Ecto neural progenitor cell (in vitro differentiated cells): ENCODE data around the gene HNF1A.

Source experiments
- DNase-seq: peaks from one replicate; pipeline ENCODE4 v3.0.0-alpha.2; 2018; ENCODE audit warnings: low spot score

The HNF1A gene

DNA sequence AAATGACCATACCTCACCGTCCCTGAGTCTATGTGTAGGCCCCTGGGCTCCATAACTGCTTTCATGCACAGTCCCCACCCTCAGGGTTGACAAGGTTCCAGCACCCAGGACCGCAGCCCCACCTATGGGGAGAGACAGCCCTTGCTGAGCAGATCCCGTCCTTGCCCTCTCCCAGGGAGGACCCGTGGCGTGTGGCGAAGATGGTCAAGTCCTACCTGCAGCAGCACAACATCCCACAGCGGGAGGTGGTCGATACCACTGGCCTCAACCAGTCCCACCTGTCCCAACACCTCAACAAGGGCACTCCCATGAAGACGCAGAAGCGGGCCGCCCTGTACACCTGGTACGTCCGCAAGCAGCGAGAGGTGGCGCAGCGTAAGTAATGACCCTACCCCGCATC, 10.3 kb downstream of the HNF1A start:
- no peak for DNase-seq

DNA sequence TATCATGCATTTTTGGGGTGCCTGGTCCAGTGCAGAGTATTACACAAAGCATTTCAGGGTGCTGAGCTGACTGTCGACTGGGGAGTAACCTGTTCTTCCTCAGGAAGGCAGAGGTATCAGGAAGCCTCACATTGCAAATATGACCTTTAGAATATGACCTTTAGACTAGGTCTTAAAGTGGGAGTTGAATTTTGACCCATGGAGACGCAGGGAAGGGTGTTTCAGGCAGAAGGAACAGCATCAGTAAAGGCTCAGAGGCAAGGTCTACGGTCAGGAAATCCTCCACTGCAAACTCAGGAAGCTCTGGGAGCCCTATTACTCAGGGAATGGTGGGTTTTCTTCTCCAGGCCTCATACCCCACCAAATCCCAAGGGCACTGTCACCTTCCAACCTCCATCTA, 11.3 kb downstream of the HNF1A start:
- no peak for DNase-seq

DNA sequence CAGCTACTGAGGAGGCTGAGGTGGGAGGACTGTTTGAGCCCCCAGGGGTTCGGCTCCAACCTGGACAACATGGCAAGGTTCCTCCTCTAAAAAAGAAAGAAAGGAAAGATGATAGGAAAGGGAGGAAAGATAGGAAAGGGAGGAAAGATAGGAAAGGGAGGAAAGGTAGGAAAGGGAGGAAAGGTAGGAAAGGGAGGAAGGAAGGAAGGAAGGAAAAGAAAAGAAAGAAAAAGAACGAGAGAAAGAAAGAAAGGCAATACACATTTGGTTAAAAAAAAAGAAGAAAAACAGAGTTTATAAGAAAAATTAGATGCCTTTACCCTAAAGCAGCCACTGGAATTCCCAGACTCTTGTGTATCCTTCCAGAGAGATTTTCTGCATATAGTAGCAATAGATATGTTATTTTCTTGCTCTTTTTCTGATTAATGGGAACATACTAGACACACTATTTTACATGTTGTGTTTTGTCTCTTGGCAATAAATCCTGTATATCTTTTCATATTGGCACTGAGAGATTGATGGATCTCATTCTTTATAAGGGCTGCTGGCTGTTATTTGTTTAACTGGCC, 12.2 kb downstream of the HNF1A start:
- DNase-seq: no peak

DNA sequence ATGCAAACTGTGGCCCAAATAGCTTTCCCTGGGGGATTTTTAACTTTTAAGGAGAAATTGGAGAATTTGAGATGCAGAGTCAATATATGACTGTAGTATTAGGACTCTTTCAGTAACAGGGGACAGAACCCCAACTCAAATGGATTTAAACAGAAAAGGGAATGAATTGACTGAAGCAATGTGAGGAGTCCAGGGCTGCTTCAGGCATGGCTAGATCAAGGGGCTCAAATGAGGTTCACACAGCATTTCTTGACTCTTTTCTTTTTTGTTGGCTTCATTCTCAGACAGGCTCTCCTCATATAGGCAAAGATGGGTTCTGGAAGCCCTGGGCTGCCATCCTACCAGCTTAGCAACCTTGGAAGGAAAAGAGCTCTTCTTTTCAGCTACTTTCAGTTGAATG, 13.6 kb downstream of the HNF1A start:
- DNase-seq: no peak

GRCh38 chr12:120992989-120993388, 14.6 kb downstream of the HNF1A start:
- DNase-seq: no peak

DNA sequence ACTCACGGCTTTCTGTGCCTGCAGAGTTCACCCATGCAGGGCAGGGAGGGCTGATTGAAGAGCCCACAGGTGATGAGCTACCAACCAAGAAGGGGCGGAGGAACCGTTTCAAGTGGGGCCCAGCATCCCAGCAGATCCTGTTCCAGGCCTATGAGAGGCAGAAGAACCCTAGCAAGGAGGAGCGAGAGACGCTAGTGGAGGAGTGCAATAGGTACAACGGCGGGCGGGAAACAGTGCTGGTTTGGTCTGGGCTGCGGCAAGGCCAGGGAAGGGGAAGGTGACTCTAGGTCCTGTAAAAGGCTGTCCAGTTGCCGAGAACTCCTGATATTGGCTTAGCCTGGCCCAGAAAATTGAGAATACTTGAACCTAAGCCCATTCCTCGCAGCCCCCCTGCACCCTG, 15.2 kb downstream of the HNF1A start:
- DNase-seq: no peak

- no peak for DNase-seq
Observed at GRCh38 chr12:120994059-120994458, 15.7 kb downstream of the HNF1A start.

- no peak for DNase-seq
Observed at GRCh38 chr12:120994589-120995337, 16.4 kb downstream of the HNF1A start.

GRCh38 chr12:120996133-120996746, 17.9 kb downstream of the HNF1A start:
- no peak for DNase-seq

DNA sequence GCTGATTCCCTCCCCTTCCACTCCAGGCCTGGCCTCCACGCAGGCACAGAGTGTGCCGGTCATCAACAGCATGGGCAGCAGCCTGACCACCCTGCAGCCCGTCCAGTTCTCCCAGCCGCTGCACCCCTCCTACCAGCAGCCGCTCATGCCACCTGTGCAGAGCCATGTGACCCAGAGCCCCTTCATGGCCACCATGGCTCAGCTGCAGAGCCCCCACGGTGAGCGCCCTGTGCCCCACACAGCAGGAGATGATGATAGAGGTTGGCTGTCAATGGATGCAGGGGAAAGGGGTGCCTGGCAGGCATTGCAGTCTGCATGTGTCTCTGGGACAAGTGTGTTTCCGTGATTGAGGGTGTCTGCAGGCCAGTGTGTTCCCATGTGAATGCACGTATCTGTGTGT, 19.1 kb downstream of the HNF1A start:
- no peak for DNase-seq

- no peak for DNase-seq
Observed at GRCh38 chr12:120998435-120998834, 20.1 kb downstream of the HNF1A start.

DNA sequence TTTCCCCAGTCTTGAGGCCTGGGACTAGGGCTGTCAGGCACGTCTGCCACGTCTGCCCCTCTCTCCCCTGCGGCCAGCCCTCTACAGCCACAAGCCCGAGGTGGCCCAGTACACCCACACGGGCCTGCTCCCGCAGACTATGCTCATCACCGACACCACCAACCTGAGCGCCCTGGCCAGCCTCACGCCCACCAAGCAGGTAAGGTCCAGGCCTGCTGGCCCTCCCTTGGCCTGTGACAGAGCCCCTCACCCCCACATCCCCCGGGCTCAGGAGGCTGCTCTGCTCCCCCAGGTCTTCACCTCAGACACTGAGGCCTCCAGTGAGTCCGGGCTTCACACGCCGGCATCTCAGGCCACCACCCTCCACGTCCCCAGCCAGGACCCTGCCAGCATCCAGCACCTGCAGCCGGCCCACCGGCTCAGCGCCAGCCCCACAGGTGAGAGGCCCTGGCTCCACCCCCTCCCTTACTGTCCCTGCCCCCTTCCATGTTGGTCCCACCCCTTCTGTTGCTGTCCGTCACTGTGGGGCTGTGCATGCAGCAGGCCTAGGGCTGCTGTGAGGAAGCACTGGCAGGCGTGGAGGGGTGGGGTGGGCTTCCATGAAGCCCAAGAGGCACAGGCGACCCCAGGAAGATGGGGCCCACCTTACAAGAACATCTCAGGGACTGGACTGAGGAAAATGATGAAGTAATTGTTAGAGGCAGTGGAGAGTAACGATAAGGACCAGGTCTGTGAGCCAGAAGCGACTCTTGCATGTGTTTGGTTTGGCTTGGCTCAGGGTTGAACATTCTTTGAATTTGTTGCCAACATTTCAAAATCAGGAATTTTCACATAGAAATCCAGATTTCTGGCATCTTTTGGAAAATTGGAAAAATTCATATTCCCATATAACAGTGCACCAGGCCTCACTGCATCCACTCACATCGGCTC, 21.1 kb downstream of the HNF1A start:
- no peak for DNase-seq

DNA sequence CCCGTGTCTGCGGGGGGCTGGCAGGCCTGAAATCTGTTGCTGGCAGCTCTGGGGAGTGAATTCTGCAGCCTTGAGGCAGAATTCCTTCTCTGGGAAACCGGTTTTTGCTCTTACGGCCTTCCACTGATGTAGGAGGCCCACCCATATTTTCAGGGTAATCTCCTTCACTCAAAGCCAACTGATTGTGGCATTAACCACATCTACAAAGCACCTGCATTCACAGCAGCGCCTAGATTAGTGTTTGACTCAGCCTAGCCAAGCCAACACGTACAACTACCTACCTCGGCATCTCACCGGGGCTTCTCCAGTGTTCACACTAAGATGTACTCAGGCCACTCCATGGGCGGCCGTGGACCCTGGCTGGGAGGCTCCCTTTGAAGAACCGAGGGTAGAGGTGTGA, 22.2 kb downstream of the HNF1A start:
- DNase-seq: no peak

GRCh38 chr12:121001060-121001459, 22.7 kb downstream of the HNF1A start:
- DNase-seq: no peak

DNA sequence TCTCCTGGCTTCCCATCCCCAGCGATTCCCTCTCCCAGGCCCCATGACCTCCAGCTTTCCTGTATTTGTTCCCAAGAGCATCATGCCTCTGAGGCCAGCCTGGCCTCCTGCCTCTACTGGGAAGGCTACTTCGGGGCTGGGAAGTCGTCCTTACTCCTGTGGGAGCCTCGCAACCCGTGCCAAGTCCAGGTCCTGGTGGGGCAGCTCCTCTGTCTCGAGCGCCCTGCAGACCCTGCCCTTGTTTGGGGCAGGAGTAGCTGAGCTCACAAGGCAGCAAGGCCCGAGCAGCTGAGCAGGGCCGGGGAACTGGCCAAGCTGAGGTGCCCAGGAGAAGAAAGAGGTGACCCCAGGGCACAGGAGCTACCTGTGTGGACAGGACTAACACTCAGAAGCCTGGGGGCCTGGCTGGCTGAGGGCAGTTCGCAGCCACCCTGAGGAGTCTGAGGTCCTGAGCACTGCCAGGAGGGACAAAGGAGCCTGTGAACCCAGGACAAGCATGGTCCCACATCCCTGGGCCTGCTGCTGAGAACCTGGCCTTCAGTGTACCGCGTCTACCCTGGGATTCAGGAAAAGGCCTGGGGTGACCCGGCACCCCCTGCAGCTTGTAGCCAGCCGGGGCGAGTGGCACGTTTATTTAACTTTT, 23.6 kb downstream of the HNF1A start:
- no peak for DNase-seq

- no peak for DNase-seq
Observed at GRCh38 chr12:121003650-121004049, 25.3 kb downstream of the HNF1A start.

GRCh38 chr12:121004253-121004815, 26.0 kb downstream of the HNF1A start:
- no peak for DNase-seq

DNA sequence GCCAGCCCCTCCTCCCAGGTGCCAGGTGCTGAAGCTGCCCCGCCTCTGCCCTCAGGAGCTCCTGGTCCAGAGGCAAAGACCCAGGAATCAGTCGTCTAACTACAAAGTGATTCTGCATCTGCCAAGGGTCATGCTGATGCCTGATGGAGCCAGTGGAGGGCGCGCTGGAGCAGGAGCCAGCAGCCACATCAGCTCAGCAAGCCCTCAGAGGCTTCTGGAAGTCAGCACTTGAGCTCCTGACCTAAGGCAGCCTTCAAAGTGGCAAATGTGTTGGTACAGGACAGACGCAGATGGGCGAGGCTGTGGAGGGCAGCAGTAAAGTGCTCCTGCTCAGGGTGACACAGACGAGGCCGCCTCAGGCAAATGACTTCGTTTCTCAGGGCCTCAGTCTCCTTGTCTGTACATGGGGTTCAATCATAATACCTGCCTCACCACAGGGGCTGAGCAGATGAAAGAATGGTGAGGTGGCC, 27.0 kb downstream of the HNF1A start:
- DNase-seq: peak; percentile 85

- no peak for DNase-seq
Observed at GRCh38 chr12:121008347-121009098, 30.2 kb downstream of the HNF1A start.

- no peak for DNase-seq
Observed at GRCh38 chr12:121009741-121010140, 31.4 kb downstream of the HNF1A start.

- DNase-seq: no peak
Observed at GRCh38 chr12:121010860-121011259, 32.5 kb downstream of the HNF1A start.
